Parathyroid adenoma (tissue), 2 donors: Measurements from ENCODE around the gene HOXC10.
A peak's percentile ranks its signal among the peaks of the same experiment; 100 is the strongest.

Experiments used
- H2AFZ ChIP-seq: fragments of 300-600 bp; sonication (generic); one replicate; pipeline ENCODE4 v1.7.0; 2017; ENCODE audit warnings: antibody characterized with exemption, mild to moderate bottlenecking
- H3K27ac ChIP-seq: fragments of 300-600 bp; sonication (generic); one replicate; pipeline ENCODE4 v1.7.0; 2017
- H3K27me3 ChIP-seq: fragments of 300-600 bp; sonication (generic); one replicate; pipeline ENCODE4 v1.7.0; 2017; ENCODE audit warnings: low read length; ENCODE audit not compliant: control insufficient read depth, insufficient read depth
- H3K36me3 ChIP-seq: fragments of 300-600 bp; sonication (generic); one replicate; pipeline ENCODE4 v1.7.0; 2017; ENCODE audit warnings: low read length; ENCODE audit not compliant: control insufficient read depth, insufficient read depth
- H3K4me1 ChIP-seq: fragments of 300-600 bp; sonication (generic); one replicate; pipeline ENCODE4 v1.7.0; 2017; ENCODE audit warnings: control low read depth
- H3K4me2 ChIP-seq: fragments of 300-600 bp; sonication (generic); one replicate; pipeline ENCODE4 v1.7.0; 2017; ENCODE audit warnings: low read length
- H3K4me3 ChIP-seq: fragments of 300-600 bp; sonication (generic); one replicate; pipeline ENCODE4 v1.7.0; 2017; ENCODE audit warnings: low read depth, low read length
- H3K79me2 ChIP-seq: fragments of 300-600 bp; sonication (generic); one replicate; pipeline ENCODE4 v1.7.0; 2017; ENCODE audit warnings: control low read depth
- H3K9ac ChIP-seq: fragments of 300-600 bp; sonication (generic); one replicate; pipeline ENCODE4 v1.7.0; 2017; ENCODE audit warnings: mild to moderate bottlenecking
- H3K9me3 ChIP-seq: fragments of 300-600 bp; sonication (generic); one replicate; pipeline ENCODE4 v1.7.0; 2017; ENCODE audit warnings: low read length; ENCODE audit not compliant: control insufficient read depth
- CTCF ChIP-seq: fragments of 300-600 bp; sonication (generic); IDR thresholded peaks from one replicate; pipeline ENCODE4 v1.7.0; 2017; ENCODE audit warnings: antibody characterized with exemption, mild to moderate bottlenecking
- donor health status: primary hyperparathyroidism.

The HOXC10 gene

DNA sequence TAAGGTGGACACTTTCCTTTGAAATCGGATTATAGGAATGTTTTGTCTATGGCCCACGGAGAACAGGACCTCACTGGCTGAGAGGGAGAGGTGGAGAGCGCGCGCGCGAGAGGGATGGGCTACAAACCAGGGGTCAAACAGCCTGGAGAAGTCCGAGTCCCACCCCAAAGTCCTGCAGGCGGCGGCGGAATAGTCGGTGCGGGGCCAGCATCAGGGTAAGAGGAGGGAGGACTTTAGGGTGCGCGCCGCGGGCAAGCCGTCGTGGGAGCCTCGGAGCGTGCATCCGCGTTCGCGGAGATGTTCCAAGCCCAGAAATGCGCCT lies 20.5 kb downstream of the HOXC10 start:
- Histone ChIP-seq H3K36me3 (no peaks in the 10 kb centered on the region), H3K27me3 (peaks cover 22% of the 10 kb centered on the region), H3K4me3 (no peak overlapping the region), H3K27ac (no peak overlapping the region), H2AFZ (no peak overlapping the region), H3K4me1 (peaks cover 3% of the 10 kb centered on the region), H3K79me2 (no peaks in the 10 kb centered on the region), H3K9ac (no peak overlapping the region), H3K9me3 (no peaks in the 10 kb centered on the region), H3K4me2 (no peak overlapping the region)
- no peak for TF ChIP-seq CTCF

DNA sequence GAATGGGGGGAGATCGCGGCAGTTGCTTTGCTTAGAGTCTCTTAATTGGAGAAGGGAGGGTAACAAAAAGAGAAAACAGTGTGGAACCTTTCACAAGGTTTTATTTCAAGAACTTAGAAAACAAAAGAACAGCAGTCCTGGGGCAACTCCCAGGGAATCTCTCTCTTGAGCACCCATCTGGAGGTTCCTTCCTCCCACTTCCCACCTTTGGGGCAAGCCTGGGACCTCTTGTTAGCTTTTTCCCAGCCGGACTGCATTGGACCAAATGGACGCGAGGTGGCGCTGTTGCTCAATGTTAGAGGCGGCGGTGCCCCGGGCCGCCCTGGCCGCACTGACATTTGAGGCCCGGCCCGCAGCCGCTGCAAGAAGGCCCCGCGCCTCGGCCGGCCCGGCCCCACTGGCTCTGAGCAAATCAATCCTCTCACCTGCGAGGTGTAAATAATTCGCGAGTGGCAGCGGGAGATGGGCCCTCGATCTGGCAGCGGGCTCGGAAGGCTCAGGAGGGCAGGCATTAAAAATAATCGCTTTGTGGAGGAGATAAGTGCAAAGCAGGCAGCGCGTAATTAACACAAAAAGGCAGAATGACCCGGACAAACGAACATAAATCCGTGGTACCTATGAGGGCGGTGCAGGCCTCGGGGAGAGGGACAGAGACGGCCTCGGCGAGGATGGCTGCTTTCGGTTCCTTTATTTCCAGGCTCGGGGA lies 21.1 kb downstream of the HOXC10 start:
- Histone ChIP-seq H3K4me2 (peak overlapping the region; percentile 74), H3K36me3 (no peaks in the 10 kb centered on the region), H3K4me1 (peaks cover 3% of the 10 kb centered on the region), H3K27ac (no peak overlapping the region), H3K4me3 (peak overlapping the region; percentile 46), H3K9me3 (no peaks in the 10 kb centered on the region), H3K9ac (no peak overlapping the region), H2AFZ (peak overlapping the region; percentile 68), H3K27me3 (peaks cover 22% of the 10 kb centered on the region), H3K79me2 (no peaks in the 10 kb centered on the region)
- TF ChIP-seq CTCF, result peak; percentile 97

GRCh38 chr12:54006559-54007220 lies 21.7 kb downstream of the HOXC10 start:
- no peaks in the 10 kb centered on the region for H3K36me3 ChIP-seq
- H3K4me1 ChIP-seq, result peaks cover 3% of the 10 kb centered on the region
- H3K27me3 ChIP-seq, result peaks cover 22% of the 10 kb centered on the region
- peak overlapping the region; percentile 46 for H3K4me3 ChIP-seq
- peak overlapping the region; percentile 74 for H3K4me2 ChIP-seq
- H3K9me3 ChIP-seq, result no peaks in the 10 kb centered on the region
- peak overlapping the region; percentile 68 for H2AFZ ChIP-seq
- no peak overlapping the region for H3K27ac ChIP-seq
- TF ChIP-seq CTCF, result no peak
- no peaks in the 10 kb centered on the region for H3K79me2 ChIP-seq
- H3K9ac ChIP-seq, result no peak overlapping the region

- Histone ChIP-seq H3K4me1 (peaks cover 3% of the 10 kb centered on the region), H3K4me3 (no peak overlapping the region), H3K27ac (no peak overlapping the region), H3K9ac (no peak overlapping the region), H3K27me3 (peaks cover 22% of the 10 kb centered on the region), H3K79me2 (no peaks in the 10 kb centered on the region), H3K36me3 (no peaks in the 10 kb centered on the region), H3K9me3 (no peaks in the 10 kb centered on the region), H3K4me2 (no peak overlapping the region), H2AFZ (no peak overlapping the region)
- no peak for TF ChIP-seq CTCF
These were observed 22.8 kb downstream of the HOXC10 start for GRCh38 chr12:54007538-54008259.
